ENCODE measurements around the gene TPST2. TPM values are rescaled to one million over a fixed set of nuclear protein-coding genes. Genes with fewer than 3 reads are reported as not detected.

The TPST2 gene
- total RNA-seq, 2 experiments from 2014 or later = 42.4 to 42.9 TPM

Other genes starting within 250 kb of the TPST2 start
- 10 to 100 TPM; 14.5 to 15.1 TPM for gene ASPHD2, start 160.9 kb downstream of the TPST2 start, total RNA-seq
- 10 to 100 TPM; 36.8 to 38.6 TPM for gene HPS4, start 106.3 kb downstream of the TPST2 start, total RNA-seq
- 10 to 100 TPM; 33.6 to 33.8 TPM for gene SRRD, start 106.3 kb downstream of the TPST2 start, total RNA-seq
- 10 to 100 TPM; 46.4 to 48.6 TPM for gene TFIP11, start 77.7 kb downstream of the TPST2 start, total RNA-seq
- gene CRYBB1, start 27.9 kb upstream of the TPST2 start, total RNA-seq = not detected
- not detected for gene CRYBA4, start 31.8 kb upstream of the TPST2 start, total RNA-seq
- 10 to 100 TPM; 15.4 to 16.9 TPM for gene MIAT, start 67.5 kb upstream of the TPST2 start, total RNA-seq